ENCODE results near the gene MRPL43. TPM values are rescaled to one million over a fixed set of nuclear protein-coding genes. Genes with fewer than 3 reads are reported as not detected.

Gene MRPL43
- total RNA-seq, 1 experiment from 2014 or later = 136 TPM

- no peak for DNase-seq (ENCODE audit: low read depth, low spot score)
- RAD21 ChIA-PET (ENCODE audit: low non-redundant PET in 1 of 2, low total read pairs in 2 of 2, uncharacterized antibody in 2 of 2, unreplicated experiment in 2 of 2) = no interaction called here
- H3K4me1 ChIP-seq (ENCODE audit: control insufficient read depth in 1 of 2, insufficient read depth in 2 of 2, low read length in 2 of 2) = peaks cover 0 to 4% of the 10 kb centered on the region in 2 experiments; a peak in 3 of 4 replicates
- no peak overlapping the region for H2AFZ ChIP-seq (ENCODE audit: low read depth, low read length, poor library complexity, severe bottlenecking)
- CTCF ChIA-PET = no interaction called here
- no peak overlapping the region for H3K4me3 ChIP-seq (replicated peaks in 1 of 2; ENCODE audit: low read depth in 1 of 2, low read length in 2 of 2)
- H3K9me3 ChIP-seq (ENCODE audit: control insufficient read depth in 1 of 2, insufficient read depth in 1 of 2, low read depth in 1 of 2, low read length in 2 of 2) = no peaks in the 10 kb centered on the region
- no peak overlapping the region for H3K27ac ChIP-seq (ENCODE audit: low read depth, low read length)
- no TSS peak for BruUV-seq (replicated peaks)
- H3K79me2 ChIP-seq (ENCODE audit: insufficient read depth, low read length) = no peaks in the 10 kb centered on the region
- H3K9me2 ChIP-seq (ENCODE audit: insufficient read depth) = no peaks in the 10 kb centered on the region
- peaks cover 24 to 45% of the 10 kb centered on the region in 2 experiments; a peak in 3 of 4 replicates for H3K36me3 ChIP-seq (ENCODE audit: control insufficient read depth in 1 of 2, insufficient read depth in 2 of 2, low read length in 2 of 2)
- no peak overlapping the region for H3K9ac ChIP-seq (ENCODE audit: low read length)
- intact Hi-C loops (cut with micrococcal nuclease) = no loop called here
- no peak for ATAC-seq
- TF ChIP-seq ZNF274 (IDR thresholded peaks at IDR 0.05; ENCODE audit: low read depth, low read length) (no peak), ATF3 (IDR thresholded peaks at IDR 0.05) (no peak), TCF7L2 (IDR thresholded peaks at IDR 0.05; ENCODE audit: borderline replicate concordance, extremely low read depth, insufficient read depth, insufficient read length) (no peak), CEBPB (IDR thresholded peaks at IDR 0.05; ENCODE audit: low read depth) (no peak), POLR2A (IDR thresholded peaks at IDR 0.05; ENCODE audit: borderline replicate concordance, extremely low read depth, insufficient read depth, insufficient read length) (no peak), SIN3A (IDR thresholded peaks at IDR 0.05; ENCODE audit: low read depth) (no peak), YY1 (IDR thresholded peaks at IDR 0.05; ENCODE audit: extremely low read depth, insufficient replicate concordance, low read depth, low read length) (no peak), ZFX (IDR thresholded peaks at IDR 0.05) (no peak), SRF (IDR thresholded peaks at IDR 0.05; ENCODE audit: low read depth) (no peak), EGR1 (IDR thresholded peaks at IDR 0.05; ENCODE audit: low read depth) (no peak), CBX3 (IDR thresholded peaks at IDR 0.05; ENCODE audit: low read depth) (no peak), EZH2phosphoT487 (IDR thresholded peaks at IDR 0.05; ENCODE audit: borderline replicate concordance) (no peak), JUND (IDR thresholded peaks at IDR 0.05) (no peak), REST (IDR thresholded peaks at IDR 0.05; ENCODE audit: low read depth) (no peak), POLR2AphosphoS5 (IDR thresholded peaks at IDR 0.05; ENCODE audit: low read depth, low read length) (no peak), FOSL1 (IDR thresholded peaks at IDR 0.05; ENCODE audit: low read depth) (no peak), CTCF (IDR thresholded peaks at IDR 0.05 in 2 of 3, conservative IDR thresholded peaks at IDR 0.05 in 1 of 3; ENCODE audit: borderline replicate concordance in 1 of 3, insufficient read depth in 1 of 3, low read depth in 2 of 3, low read length in 2 of 3) (no peak), ELF1 (IDR thresholded peaks at IDR 0.05; ENCODE audit: borderline replicate concordance, low read depth) (no peak)
- TF ChIP-seq, protein P1, sequence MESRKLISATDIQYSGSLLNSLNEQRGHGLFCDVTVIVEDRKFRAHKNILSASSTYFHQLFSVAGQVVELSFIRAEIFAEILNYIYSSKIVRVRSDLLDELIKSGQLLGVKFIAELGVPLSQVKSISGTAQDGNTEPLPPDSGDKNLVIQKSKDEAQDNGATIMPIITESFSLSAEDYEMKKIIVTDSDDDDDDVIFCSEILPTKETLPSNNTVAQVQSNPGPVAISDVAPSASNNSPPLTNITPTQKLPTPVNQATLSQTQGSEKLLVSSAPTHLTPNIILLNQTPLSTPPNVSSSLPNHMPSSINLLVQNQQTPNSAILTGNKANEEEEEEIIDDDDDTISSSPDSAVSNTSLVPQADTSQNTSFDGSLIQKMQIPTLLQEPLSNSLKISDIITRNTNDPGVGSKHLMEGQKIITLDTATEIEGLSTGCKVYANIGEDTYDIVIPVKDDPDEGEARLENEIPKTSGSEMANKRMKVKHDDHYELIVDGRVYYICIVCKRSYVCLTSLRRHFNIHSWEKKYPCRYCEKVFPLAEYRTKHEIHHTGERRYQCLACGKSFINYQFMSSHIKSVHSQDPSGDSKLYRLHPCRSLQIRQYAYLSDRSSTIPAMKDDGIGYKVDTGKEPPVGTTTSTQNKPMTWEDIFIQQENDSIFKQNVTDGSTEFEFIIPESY (IDR thresholded peaks at IDR 0.05; ENCODE audit: extremely low read depth, insufficient replicate concordance, low read length) = no peak
- no peaks in the 10 kb centered on the region for H4K20me1 ChIP-seq (ENCODE audit: insufficient read depth)
- no peaks in the 10 kb centered on the region for H3K27me3 ChIP-seq (ENCODE audit: insufficient read depth, low read length)
- POLR2A ChIA-PET = no interaction called here
- no peak overlapping the region for H3K4me2 ChIP-seq (ENCODE audit: low read length)
Observed at GRCh38 chr10:100963826-100964225, 23.5 kb downstream of the MRPL43 start.

Measured in HCT116 (cell line).